Vagina (tissue), 2 donors: ENCODE results near the gene NOXA1. TPM values are rescaled to one million over a fixed set of nuclear protein-coding genes. Genes with fewer than 3 reads are reported as not detected.

ENCODE experiments used
- DNase-seq, 2 donors: peaks; one replicate each; pipeline ENCODE4 v3.0.0-alpha.2; 2017; ENCODE audit errors: extremely low spot score in 2 of 2
- H3K27ac ChIP-seq: fragments of 200-600 bp; sonication (generic); one replicate; pipeline ENCODE4 v1.5.1; 2019
- H3K27me3 ChIP-seq: fragments of 200-600 bp; sonication (generic); one replicate; pipeline ENCODE4 v1.5.1; 2019
- H3K36me3 ChIP-seq, 2 donors: fragments of 200-600 bp; sonication (generic); one replicate each; pipeline ENCODE4 v1.5.1; 2017 to 2019
- H3K4me1 ChIP-seq: fragments of 200-600 bp; sonication (generic); one replicate; pipeline ENCODE4 v1.5.1; 2019
- H3K4me3 ChIP-seq, 2 donors: fragments of 200-600 bp; sonication (generic); 1 replicate in 1 of 2; 2 replicates in 1 of 2; pipeline ENCODE4 v1.5.1; 2016 to 2019
- H3K9me3 ChIP-seq: fragments of 200-600 bp; sonication (generic); one replicate; pipeline ENCODE4 v1.5.1; 2019
- CTCF ChIP-seq, 3 experiments: fragments of 450-650 bp in 2 of 3; fragments of 200-600 bp in 1 of 3; sonication (generic) in 1 of 3; IDR thresholded peaks; one replicate each; pipeline ENCODE4 v1.5.1; 2017 to 2019; ENCODE audit warnings: antibody characterized with exemption in 3 of 3, mild to moderate bottlenecking in 2 of 3, moderate library complexity in 2 of 3
- POLR2A ChIP-seq, 2 donors: fragments of 450-650 bp; IDR thresholded peaks; one replicate each; pipeline ENCODE4 v1.6.1; 2017; ENCODE audit warnings: antibody characterized with exemption in 2 of 2, mild to moderate bottlenecking in 2 of 2, moderate library complexity in 2 of 2
- POLR2AphosphoS5 ChIP-seq, 2 donors: sonication (generic); formaldehyde crosslinking; IDR thresholded peaks; one replicate each; pipeline ENCODE4 v1.9.0; 2017; ENCODE audit warnings: antibody characterized with exemption in 2 of 2, mild to moderate bottlenecking in 2 of 2, low read depth in 1 of 2; ENCODE audit not compliant: insufficient read depth in 1 of 2
- intact Hi-C: fragments of 100-400 bp; cut with DNase I; formaldehyde crosslinking; loops from one replicate; pipeline ENCODE4 v1.15.1; 2023
- total RNA-seq: library from RNA; depleted of rRNA; stranded (reverse); fragments of >200 nt; gene quantifications from one replicate; pipeline ENCODE4 v1.2.3, GENCODE V29; 2016

NOXA1 gene
- total RNA-seq, 1 donor from 2014 or later, result 2.9 TPM

GRCh38 chr9:137444106-137444790 is 21.1 kb downstream of the NOXA1 start:
- Histone ChIP-seq H3K27me3 (no peaks in the 10 kb centered on the region), H3K36me3 (peaks cover 0 to 1% of the 10 kb centered on the region in 2 donors), H3K27ac (no peak overlapping the region), H3K9me3 (no peaks in the 10 kb centered on the region), H3K4me1 (peaks cover 22% of the 10 kb centered on the region), H3K4me3 (no peak overlapping the region)
- intact Hi-C loops, result no loop called here
- no peak for TF ChIP-seq POLR2A (IDR thresholded peaks at IDR 0.05)
- no peak for TF ChIP-seq POLR2AphosphoS5 (IDR thresholded peaks at IDR 0.05; ENCODE audit: insufficient read depth in 1 of 2, low read depth in 1 of 2)
- no peak for TF ChIP-seq CTCF (IDR thresholded peaks at IDR 0.05)
- no peak for DNase-seq

- DNase-seq, result no peak
- no peaks in the 10 kb centered on the region for H3K9me3 ChIP-seq
- no peaks in the 10 kb centered on the region for H3K27me3 ChIP-seq
- peaks cover 0 to 9% of the 10 kb centered on the region in 2 donors for H3K36me3 ChIP-seq
- intact Hi-C loops, result no loop called here
- H3K27ac ChIP-seq, result no peak overlapping the region
- peaks cover 22% of the 10 kb centered on the region for H3K4me1 ChIP-seq
- no peak overlapping the region for H3K4me3 ChIP-seq
- peak; percentile 68 to 80 (median 73) for TF ChIP-seq CTCF (IDR thresholded peaks at IDR 0.05)
- TF ChIP-seq POLR2AphosphoS5 (IDR thresholded peaks at IDR 0.05; ENCODE audit: insufficient read depth in 1 of 2, low read depth in 1 of 2), result peak in 1 of 2 donors; percentile 35
- no peak for TF ChIP-seq POLR2A (IDR thresholded peaks at IDR 0.05)
Measured at GRCh38 chr9:137445275-137445807, 22.1 kb downstream of the NOXA1 start.

- Histone ChIP-seq H3K27ac (no peak overlapping the region), H3K4me1 (peaks cover 22% of the 10 kb centered on the region), H3K36me3 (peaks cover 0 to 9% of the 10 kb centered on the region in 2 donors), H3K27me3 (no peaks in the 10 kb centered on the region), H3K4me3 (no peak overlapping the region), H3K9me3 (no peaks in the 10 kb centered on the region)
- TF ChIP-seq POLR2AphosphoS5 (IDR thresholded peaks at IDR 0.05; ENCODE audit: insufficient read depth in 1 of 2, low read depth in 1 of 2) (no peak), CTCF (IDR thresholded peaks at IDR 0.05) (no peak)
- intact Hi-C loops, result no loop called here
- no peak for DNase-seq
Measured at GRCh38 chr9:137445930-137446431, 22.8 kb downstream of the NOXA1 start.

- Histone ChIP-seq H3K9me3 (no peaks in the 10 kb centered on the region), H3K27me3 (no peaks in the 10 kb centered on the region), H3K36me3 (peaks cover 0 to 9% of the 10 kb centered on the region in 2 donors), H3K27ac (no peak overlapping the region), H3K4me1 (peaks cover 12% of the 10 kb centered on the region), H3K4me3 (no peak overlapping the region)
- DNase-seq, result no peak
- TF ChIP-seq CTCF (IDR thresholded peaks at IDR 0.05) (no peak), POLR2AphosphoS5 (IDR thresholded peaks at IDR 0.05; ENCODE audit: insufficient read depth in 1 of 2, low read depth in 1 of 2) (no peak), POLR2A (IDR thresholded peaks at IDR 0.05) (no peak)
- intact Hi-C loops, result loop anchor here (1.0 kb wide), 1 partner anchor 18 kb away; no protein-coding TSS in a partner anchor
Measured at GRCh38 chr9:137446851-137447471, 23.8 kb downstream of the NOXA1 start.
